ENCODE data around the gene DENND1B.
"Not testable (repeated sequence)": the region's sequence is repeated elsewhere in the genome, so short reads cannot be mapped to it uniquely, and the experiment has no call there.

DENND1B gene

DNA sequence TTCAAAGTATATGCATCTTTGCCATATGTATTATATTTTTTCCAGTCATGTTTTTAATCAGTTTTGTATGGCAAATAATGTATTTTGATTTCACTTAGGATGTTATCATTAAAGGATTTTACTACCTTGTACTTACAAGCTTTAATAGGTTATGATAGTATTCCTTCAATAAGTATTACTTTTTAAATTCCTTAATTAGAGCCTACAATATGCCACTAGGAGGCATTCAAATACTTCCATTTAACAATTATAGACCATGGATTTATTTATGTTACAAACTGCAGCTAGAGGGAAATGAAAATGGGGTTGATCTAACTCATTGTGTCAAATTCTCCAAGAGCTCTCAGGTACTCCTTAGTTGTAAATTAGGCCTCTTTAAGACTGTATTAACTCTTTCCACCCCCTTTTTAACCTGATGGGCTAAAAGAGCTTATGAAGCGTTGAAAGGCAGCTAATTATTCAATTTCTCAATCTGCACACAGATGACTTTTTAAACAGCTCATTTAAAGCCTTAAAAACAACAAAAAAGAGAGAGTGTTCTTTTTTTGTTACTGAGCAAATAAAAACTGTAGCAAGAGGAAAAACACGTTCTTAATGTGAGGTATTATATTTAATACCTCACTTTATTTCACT is 156.2 kb downstream of the DENND1B start:
- peak; percentile 63 for DNase-seq

DNA sequence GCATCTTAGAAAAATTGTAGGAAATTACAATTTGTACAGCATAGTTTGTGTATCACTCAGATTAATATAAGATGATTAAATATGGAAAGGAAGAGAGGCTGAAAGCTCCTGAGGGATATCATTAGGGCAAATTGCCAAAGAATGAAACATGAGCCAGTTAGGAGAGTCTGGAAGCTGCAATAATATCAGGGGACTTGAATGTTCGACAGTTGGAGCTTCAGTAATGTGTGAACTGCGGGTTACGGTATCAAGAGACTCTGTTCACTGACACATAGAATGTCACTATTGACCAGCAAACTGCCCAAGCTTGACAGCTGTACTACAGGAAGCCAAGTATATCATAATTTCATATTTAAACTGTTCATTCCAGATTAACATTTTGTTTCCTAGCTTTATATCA is 157.2 kb downstream of the DENND1B start:
- DNase-seq, result no peak

DNA sequence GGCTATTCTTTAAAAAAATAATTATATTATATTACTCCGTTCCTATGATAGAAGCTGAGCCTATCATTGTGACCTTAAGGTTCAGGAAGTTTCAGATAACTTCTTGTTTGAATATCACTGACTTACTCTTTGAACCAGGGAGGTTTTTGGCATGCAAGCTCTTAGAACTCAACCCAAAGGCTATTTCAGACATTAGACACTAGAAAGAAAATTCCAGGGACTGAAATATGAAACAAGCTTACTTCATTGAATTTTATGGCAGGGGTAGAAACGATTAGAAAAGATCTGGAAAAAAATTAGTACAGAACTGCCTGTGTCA is 159.6 kb downstream of the DENND1B start:
- no peak for DNase-seq

DNA sequence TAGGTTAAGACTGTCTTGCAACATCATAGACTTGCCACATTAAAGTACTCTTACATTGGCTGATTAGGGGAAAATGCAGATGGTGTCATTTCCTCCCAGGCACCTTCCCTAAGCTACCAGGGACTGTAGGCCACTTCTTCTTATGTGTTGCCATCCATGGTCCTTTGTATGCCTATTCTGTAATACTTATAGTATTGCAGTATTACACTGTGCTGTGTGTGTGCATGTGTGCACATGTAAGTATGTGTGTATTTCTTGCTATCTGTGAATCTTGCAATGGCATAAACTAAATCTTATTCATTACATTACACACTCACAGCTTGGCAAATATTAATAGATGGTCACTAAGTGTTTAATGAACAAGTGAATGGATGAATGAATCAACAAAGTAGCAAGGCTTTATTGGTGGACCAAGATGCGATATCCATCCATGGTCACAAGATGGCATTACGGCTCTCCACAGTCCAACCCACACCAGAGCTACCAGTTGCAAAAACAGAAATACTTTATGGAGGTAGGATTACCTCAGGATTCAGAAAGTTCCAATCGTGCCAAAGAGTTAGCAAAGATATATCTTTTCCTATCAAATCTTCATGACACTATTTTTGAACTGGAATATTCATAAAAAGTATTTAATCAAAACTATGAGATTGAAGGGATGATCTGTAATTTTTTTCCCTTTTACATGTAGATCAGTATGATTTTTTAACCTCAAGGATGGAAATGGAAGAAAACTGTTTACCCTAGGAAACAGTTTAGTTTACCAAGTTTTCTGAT is 160.2 kb downstream of the DENND1B start:
- peak; percentile 76 for DNase-seq

DNA sequence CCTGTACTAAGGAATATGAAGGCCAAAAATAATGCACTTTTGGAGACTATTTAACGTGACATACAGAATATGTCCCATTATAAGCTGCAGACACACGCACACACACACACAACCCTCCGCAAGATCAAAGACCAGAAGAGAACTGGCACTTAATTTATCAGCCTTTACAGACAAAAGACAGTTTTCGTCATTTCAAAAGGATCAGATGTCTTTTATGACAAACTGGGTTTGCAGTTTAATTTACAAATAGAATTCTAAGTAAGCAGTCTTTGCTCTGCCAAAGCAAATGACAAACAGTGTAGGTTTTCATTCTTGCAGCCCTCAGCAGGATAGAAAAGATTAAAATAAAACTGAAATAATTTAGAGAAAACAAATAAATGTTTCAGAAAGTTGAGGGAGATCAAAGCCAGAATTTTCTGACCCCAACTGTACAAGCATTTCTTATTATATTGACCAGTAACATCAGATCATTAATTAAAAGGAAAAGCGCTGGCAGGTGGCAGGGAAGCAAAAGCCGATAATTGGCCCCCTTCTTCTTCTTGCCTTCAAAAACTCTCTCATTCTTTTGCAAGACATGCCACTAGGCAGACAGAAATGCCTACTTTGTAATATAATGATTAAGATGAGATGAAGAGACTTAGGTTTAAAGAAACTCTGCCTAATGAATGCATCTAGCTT is 169.0 kb downstream of the DENND1B start:
- no peak for DNase-seq

DNA sequence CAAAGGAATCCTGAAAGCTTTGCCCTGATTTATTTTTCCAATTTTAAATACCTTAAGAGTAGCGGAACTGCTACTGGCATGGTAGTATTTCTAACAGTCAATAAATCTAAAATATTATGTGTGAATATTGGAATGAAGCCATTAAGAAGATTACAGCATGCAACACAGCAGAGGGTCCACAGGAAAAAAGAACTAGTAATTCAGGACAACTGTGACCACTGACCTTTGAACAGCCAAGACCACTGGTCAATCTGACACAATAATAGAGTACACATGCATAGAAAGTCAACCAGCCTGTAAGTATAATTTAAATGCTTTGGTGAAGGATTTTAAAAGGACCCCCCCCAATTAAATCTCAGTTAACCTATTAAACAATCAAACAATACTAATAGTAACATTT is 171.0 kb downstream of the DENND1B start:
- DNase-seq, result no peak

DNA sequence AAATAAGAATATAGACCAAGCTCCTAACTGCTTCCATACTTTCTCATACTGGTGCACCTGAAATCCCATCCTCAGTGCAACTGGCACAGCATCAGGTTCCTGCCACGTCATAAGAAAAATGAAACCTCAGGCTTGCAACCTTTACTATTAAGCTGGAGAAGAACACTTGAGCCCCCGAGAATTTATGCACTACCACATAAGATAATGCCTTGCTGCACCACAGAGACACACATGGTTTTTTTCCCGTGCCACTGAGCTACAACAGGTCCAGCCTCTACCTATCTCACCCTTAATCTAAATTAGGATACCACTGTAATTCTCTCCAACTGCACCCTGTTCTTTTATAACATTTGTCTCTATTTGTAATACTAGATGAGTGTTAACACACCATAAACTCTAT is 174.5 kb downstream of the DENND1B start:
- no peak for DNase-seq

DNA sequence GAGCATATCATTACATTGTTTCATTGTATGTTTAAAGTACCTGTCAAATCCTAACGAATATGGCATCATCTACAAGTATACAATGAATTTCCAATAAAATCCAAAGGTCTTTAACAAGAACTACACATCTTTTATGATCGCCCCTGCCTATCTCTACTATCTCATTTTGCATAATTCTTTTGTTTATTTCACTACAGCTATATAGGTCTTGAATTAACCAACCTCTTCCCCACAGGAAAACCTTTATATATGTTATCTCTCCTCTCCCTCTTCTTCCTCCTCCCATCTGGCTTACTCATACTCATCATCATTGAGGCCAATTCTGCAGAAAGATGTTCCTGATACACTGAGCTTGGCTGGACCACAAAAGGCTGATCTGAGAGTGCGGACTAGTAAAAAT is 175.5 kb downstream of the DENND1B start:
- DNase-seq, result peak; percentile 7

DNA sequence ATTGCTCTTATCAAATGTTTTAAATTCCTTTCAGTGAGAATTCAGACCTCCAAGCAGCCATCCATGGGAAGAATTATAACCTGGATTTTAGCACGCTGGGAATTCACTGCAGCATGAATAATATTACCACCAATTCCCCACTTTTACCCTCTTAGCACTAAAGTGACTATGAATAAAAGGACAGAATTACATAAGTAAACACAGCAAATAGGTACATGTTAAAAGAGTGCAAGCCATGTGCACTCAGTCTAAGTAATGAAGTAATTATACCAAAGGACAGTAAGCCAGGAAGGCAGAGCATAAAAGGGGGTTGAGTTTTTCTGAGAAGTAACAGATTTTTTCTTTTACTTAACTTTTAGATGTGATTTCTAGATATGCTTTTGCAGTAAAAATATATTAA is 176.3 kb downstream of the DENND1B start:
- DNase-seq, result no peak

DNA sequence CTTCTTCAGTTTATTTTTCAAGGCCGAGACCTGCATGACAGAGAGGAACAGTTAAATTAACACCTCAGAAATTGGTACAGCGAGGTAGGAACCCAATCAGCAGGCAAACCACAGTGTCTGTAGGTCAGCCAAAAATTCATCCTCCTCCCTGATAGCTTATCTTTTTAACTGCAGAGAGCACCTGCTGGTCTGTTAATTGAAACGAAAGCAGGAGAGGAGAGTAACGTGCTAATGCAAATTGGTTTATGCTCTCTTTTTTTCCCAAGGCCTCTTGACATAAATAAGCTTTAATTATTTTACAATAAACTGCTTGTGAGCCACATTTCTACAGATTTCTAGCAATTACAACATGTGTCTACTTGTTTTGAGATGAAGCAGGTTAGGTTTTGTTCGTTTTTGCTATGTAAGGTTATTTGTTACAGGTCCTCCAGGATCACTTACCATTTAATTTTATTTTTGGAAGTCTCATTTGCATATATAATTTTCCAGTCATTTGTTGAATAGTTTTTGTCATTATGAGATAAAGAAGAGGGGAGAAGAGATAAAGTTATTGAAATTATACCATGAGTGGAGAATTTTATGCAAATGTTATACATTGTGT is 179.9 kb downstream of the DENND1B start:
- DNase-seq, result peak; percentile 79

DNA sequence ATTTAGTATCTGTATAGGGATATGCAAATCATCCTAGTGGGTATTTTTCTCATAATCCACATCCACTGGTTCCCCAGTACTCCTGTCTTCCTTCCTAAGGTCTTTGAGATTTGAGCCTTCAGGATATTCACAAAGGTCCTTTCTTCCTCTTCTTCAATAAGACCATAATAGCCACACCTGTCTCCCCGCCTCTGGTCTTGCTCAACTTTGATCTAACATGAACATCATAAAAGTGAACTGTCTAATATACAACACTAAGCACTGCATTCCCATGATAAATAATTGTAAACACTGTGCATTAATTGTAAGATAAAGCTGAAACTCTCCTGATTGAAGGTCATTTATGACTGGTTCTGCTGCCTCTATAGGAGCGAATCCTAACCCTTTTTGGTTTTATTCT is 184.6 kb downstream of the DENND1B start:
- DNase-seq, result no peak

DNA sequence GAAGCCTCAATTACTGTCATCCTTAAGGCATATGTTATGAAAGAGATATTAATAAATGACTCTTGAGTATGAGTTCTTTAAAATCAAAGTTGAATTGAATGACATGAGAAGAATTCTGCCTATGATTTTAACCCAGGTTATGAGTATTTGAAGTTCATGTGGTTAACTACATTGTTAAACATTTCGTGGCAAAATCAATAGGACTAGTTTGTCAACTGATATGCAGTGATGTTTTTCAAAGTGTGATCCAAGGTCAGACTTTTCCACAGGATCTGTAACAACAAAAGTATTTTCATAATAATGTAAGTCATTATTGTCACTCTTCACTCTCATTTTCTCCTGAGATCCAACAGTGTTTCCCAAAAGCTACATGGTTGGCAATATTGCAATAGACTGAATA is 189.5 kb downstream of the DENND1B start:
- DNase-seq, result no peak

DNA sequence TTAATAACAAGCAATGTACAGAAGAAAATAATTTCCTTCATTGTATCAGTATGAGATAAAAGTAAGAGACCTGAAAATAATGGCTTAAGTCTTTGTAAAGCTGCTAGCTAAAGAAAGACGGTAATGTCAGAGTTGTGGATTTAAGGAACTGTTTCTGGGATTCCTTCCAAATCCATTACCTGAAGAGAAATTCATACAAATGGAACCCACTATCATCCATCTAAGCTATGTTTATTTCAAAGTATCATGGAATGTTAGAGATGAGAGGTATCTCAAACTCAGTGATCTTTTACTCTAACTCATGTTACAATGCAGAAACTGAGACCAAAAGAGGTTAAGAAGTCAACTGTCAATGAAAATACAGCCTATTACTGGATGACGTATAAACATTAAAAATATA is 197.7 kb downstream of the DENND1B start:
- DNase-seq, result no peak

DNA sequence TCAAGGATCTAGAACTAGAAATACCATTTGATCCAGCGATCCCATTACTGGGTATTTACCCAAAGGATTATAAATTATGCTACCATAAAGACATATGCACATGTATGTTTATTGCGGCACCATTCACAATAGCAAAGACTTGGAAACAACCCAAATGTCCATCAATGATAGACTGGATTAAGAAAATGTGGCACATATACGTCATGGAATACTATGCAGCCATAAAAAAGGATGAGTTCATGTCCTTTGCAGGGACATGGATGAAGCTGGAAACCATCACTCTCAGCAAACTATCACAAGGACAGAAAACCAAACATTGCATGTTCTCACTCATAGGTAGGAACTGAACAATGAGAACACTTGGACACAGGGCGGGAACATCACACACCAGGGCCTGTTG is 199.7 kb downstream of the DENND1B start:
- DNase-seq, result not testable (repeated sequence)

DNA sequence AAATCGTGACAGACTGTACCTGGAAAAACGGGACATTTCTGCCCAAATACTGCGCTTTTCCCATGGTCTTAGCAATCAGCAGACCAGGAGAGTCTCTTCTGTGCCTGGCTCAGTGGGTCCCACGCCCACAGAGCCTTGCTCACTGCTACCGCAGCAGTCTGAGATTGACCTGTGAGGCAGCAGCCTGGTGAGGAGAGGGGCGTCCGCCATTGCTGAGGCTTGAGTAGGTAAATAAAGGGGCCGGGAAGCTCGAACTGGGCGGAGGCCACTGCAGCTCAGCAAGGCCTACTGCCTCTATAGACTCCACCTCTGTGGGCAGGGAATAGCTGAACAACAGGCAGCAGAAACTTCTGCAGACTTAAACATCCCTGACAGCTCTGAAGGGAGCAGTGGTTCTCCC is 203.1 kb downstream of the DENND1B start:
- no peak for DNase-seq

DNA sequence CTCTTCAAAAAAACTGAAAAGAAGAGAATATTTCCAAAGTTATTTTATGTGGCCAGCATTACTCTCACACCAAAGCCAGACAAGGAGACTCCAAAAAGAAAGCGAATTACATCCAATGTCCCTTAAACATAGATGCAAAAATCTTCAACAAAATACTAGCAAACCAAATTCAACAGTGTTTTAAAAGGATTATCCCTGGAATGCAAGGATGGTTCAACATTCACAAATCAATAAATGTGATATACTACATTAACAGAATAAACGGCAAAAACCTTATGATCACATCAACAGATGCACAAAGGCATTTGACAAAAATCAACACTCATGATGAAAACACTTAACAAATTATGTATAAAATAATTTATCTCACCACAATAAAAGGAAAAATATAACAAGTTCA is 207.8 kb downstream of the DENND1B start:
- no peak for DNase-seq

DNA sequence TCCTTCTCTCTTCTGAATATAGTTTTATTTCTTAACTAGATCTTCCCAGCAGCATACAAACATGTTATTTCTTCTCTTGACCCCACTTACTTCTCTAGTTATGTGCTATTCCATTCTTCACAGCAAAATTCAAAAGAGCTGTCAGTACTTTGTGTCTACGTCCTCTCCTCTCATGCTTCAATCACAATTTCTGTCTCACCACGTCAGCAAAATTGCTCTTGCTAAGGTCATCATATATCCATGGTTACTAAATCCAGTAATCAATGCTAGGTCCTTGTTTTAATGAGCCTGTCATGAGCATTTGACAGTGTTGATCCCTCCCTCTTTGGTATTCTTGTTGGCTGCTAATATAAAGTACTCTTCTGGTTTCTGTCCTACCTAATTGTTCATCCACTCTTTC is 214.2 kb downstream of the DENND1B start:
- no peak for DNase-seq

DNA sequence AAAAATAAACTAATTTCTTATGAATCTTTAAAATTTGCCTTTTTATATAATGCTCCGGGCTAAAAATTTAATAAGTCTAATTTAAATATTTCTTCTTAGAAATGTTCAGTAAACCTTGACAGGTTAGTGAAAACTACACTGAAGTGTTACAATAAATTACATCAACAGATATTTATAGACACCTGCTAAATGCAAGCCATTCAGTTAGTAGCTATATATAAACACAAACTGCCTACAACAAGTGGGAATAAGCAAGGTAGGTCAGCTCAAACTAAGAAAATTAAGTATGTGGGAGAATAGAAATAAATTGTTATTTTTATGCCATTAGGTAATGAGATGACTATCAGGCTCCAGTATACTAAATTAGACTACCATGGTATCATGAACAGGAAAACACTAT is 215.6 kb downstream of the DENND1B start:
- DNase-seq, result no peak

DNA sequence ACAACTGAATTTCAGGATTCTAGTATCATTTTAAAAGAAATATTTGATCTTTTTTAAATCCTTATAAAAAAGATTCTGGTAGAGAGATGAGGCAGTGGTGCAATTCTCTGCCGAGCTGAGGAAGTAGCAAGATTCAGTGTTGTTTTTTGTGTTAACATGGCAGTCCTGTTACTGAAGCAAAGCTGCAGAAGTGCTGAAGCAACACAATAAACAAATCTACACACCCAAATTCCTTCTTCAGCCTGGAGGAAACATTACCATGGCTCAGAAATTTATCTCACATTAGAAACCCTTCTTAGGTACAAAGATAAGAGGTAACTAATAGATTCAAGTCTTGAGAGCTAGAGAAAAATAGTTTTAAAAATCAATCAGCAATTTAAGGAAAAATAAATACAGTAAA is 216.0 kb downstream of the DENND1B start:
- no peak for DNase-seq

DNA sequence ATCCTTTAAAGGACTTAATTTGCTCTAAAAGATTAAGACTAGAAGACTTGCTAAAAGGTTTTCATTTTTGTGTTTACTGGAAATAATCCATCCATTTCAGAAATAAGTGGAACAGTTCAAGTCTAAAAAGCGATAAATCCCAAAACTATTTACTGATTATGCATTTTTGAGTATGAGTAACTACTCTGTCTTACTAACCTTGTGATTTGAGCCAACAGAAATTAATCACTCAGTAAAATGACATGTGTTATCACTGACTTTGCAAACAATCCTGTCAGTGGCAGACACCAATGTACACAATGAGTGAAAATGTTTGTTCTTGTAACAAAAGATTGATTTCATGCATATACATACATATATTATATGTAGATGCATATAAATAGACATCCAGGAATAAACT is 218.0 kb downstream of the DENND1B start:
- no peak for DNase-seq

DNA sequence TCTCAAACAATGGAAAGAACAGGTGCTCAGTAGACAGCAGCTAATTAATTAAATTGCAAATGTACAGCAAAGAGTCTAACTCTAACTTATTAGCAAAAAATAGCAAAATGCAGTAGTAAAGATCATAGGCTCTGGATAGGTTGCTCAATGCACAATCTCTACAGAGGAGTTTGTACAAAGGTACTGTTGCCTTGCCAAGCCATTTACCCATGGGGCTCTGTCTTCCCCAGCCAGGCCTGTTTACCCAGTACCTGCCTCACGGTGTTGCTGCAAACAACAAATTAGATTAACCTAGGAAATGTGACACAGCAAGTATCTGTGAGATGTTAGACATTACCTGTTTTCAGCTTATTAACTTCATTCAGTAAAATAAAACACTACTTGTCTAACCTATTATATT is 222.0 kb downstream of the DENND1B start:
- no peak for DNase-seq

DNA sequence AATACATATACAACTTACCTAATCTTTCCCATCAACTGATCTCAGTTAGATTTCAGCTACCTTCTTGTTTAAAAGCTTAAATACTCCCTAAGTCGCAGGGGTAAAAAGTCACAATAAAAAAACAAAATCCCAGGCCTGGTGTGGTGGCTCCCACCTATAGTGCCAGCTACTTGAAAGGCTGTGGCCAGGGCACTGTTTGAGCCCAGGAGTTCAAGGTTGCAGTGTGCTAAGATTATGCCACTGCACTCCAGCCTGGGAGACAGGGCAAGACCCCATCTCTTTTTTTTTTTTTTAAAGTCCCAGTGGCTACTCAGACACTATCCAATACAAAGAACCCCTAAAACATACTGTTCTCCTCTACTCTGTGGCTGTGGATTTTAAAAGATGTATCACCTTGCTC is 228.3 kb downstream of the DENND1B start:
- DNase-seq, result no peak

DNA sequence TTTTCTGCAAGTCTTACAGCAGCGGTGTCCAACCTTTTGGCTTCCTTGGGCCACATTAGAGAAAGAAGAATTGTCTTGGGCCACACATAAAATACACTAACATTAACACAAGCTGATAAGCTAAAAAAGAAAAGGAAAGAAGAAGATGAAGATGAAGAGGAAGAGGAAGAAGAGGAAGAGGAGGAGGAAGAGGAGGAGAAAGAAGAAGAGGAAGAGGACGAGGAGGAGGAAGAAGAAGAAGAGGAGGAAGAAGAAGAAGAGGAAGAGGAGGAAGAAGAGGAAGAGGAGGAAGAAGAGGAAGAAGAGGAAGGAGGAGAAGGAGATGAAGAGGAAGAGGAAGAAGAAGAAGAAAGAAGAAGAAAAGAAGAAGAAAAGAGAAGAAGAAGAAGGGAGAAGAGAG is 230.7 kb downstream of the DENND1B start:
- no peak for DNase-seq

DNA sequence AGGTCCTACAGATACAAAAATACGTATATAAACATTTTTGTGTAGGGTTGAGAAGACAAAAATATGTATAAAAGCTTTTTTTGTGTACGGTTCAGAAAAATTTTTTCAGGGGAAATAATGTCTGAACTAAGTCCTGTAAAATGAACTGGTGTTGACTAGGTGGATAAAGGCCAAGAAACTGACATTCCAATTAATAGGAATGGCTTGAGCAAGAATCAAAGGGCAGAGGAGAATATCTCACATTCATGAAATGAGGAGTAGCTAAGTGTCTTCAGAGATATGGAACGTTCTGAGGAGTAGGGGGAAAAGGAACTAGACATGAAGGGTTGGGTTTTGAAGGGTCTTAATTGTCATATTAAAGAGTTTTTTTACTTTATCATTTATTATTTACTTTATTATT is 231.2 kb downstream of the DENND1B start:
- DNase-seq, result no peak

All from hematopoietic multipotent progenitor cell treated with erythropoietin and hydrocortisone succinate and interleukin-3 and kit ligand, for 6 days (in vitro differentiated cells).